ENCODE results near the gene MGMT. TPM values are rescaled to one million over a fixed set of nuclear protein-coding genes. Genes with fewer than 3 reads are reported as not detected.

Gene MGMT
- total and polyA plus RNA-seq, 2 of the 4 experiments (the other 2 are of a cell fraction), result 11.5 to 17.8 TPM

GRCh38 chr10:129703287-129704137 is 236.5 kb downstream of the MGMT start (continued):
- TF ChIP-seq CTCF (conservative IDR thresholded peaks at IDR 0.05; ENCODE audit: low read depth, low read length), result no peak

GRCh38 chr10:129704225-129704624 is 237.2 kb downstream of the MGMT start:
- Histone ChIP-seq H3K27ac (ENCODE audit: insufficient read depth, low read length) (no peak overlapping the region), H2BK15ac (ENCODE audit: low read depth, low read length) (no peak overlapping the region), H2BK5ac (ENCODE audit: low read depth, low read length, poor library complexity, severe bottlenecking) (no peak overlapping the region), H3K14ac (replicated peaks; ENCODE audit: low read depth, low read length) (no peak overlapping the region), H3K9me3 (ENCODE audit: control insufficient read depth, insufficient read depth, low read length) (no peaks in the 10 kb centered on the region), H4K20me1 (ENCODE audit: insufficient read depth, low read length) (no peaks in the 10 kb centered on the region), H4K91ac (ENCODE audit: insufficient read depth, low read depth, low read length) (no peak overlapping the region), H3K18ac (ENCODE audit: low read depth, low read length) (no peak overlapping the region), H4K5ac (ENCODE audit: low read depth, low read length) (no peak overlapping the region), H3K56ac (ENCODE audit: extremely low read depth, insufficient read depth, low read length) (no peak overlapping the region), H3K27me3 (ENCODE audit: control insufficient read depth, insufficient read depth, low read length) (no peaks in the 10 kb centered on the region), H3K9ac (ENCODE audit: low read depth, low read length) (no peak overlapping the region), H3K4ac (ENCODE audit: low read depth, low read length) (no peak overlapping the region), H3K36me3 (ENCODE audit: control insufficient read depth, insufficient read depth, low read length) (no peaks in the 10 kb centered on the region; the same call in 1 of the 2 replicates), H2BK20ac (ENCODE audit: low read depth, low read length) (no peak overlapping the region), H2AFZ (replicated peaks; ENCODE audit: low read length, poor library complexity) (no peak overlapping the region), H3K4me3 (ENCODE audit: insufficient read depth, low read depth, low read length) (no peak overlapping the region), H2BK120ac (ENCODE audit: low read depth, low read length) (no peak overlapping the region), H3K9me1 (ENCODE audit: insufficient read depth, low read length) (no peaks in the 10 kb centered on the region), H2AK5ac (ENCODE audit: low read depth, low read length) (no peak overlapping the region), H4K8ac (ENCODE audit: low read depth in 2 of 2, low read length in 2 of 2) (no peak overlapping the region), H3K79me1 (ENCODE audit: low read depth in 1 of 2, low read length in 2 of 2) (no peaks in the 10 kb centered on the region), H3K4me1 (ENCODE audit: control insufficient read depth, insufficient read depth, low read length) (no peaks in the 10 kb centered on the region; the same call in 1 of the 2 replicates), H2AK9ac (replicated peaks; ENCODE audit: low read depth, low read length, poor library complexity) (no peak overlapping the region), H3K23ac (ENCODE audit: low read depth, low read length) (no peak overlapping the region), H3K4me2 (ENCODE audit: low read depth, low read length) (no peak overlapping the region)
- ChIA-PET POLR2A (ENCODE audit: unreplicated experiment) (no interaction called here), CTCF (no interaction called here)
- intact Hi-C loops (cut with micrococcal nuclease) (no loop called here), in situ Hi-C loops (cut with MboI; ENCODE audit: low sequenced_read_pairs) (no loop called here), dilution Hi-C loops (cut with HindIII; ENCODE audit: low sequenced_read_pairs, unreplicated experiment) (no loop called here)
- DNase-seq (no peak), ATAC-seq (ENCODE audit: low read depth) (no peak)
- no TSS peak for BruUV-seq (replicated peaks)
- TF ChIP-seq ELK1 (IDR thresholded peaks at IDR 0.05; ENCODE audit: borderline replicate concordance, low read depth, low read length) (no peak), MAZ (IDR thresholded peaks at IDR 0.05; ENCODE audit: borderline replicate concordance, low read depth, low read length) (no peak), POLR2A (IDR thresholded peaks at IDR 0.05; ENCODE audit: low read depth, low read length) (no peak)
- WGBS, 2 experiments (ENCODE audit: extremely low coverage in 2 of 2, insufficient read length in 1 of 2), result 95% methylated on average over 3 of the region's 16 CpGs; no CpG with 5 or more reads in 1 of the 2 experiments

All from IMR-90 (cell line).